Calu3 (cell line): Measurements from ENCODE around the gene PLXNA2. TPM values are rescaled to one million over a fixed set of nuclear protein-coding genes. Genes with fewer than 3 reads are reported as not detected.

Source experiments
- BruUV-seq: library from RNA; stranded (reverse); fragments of 400-500 nt; replicated peaks from 2 replicates; lab custom pipeline; 2021; lab: Mats Ljungman, UMichigan
- CTCF ChIA-PET: fragments of 300-600 bp; sonication (Branson Sonifier 250); formaldehyde crosslinking; loops from one replicate; lab custom pipeline; 2022; ENCODE audit warnings: antibody characterized with exemption; lab: Charles Lee
- DNase-seq: peaks from one replicate; pipeline ENCODE4 v3.0.0; 2022
- H3K27ac Mint-ChIP-seq: one replicate; pipeline ENCODE4 v1.8.0; 2022; ENCODE audit warnings: mixed read lengths; ENCODE audit not compliant: unreplicated experiment
- H3K27me3 Mint-ChIP-seq: one replicate; pipeline ENCODE4 v1.8.0; 2022; ENCODE audit warnings: mixed read lengths; ENCODE audit not compliant: unreplicated experiment
- H3K36me3 Mint-ChIP-seq: one replicate; pipeline ENCODE4 v1.8.0; 2022; ENCODE audit warnings: mild to moderate bottlenecking, moderate library complexity, mixed read lengths; ENCODE audit not compliant: insufficient read depth, unreplicated experiment
- H3K4me1 Mint-ChIP-seq: one replicate; pipeline ENCODE4 v1.8.0; 2022; ENCODE audit warnings: mild to moderate bottlenecking, low read depth, mixed read lengths; ENCODE audit not compliant: unreplicated experiment
- H3K4me3 Mint-ChIP-seq: one replicate; pipeline ENCODE4 v1.8.0; 2022; ENCODE audit warnings: mild to moderate bottlenecking, low read depth, moderate library complexity, mixed read lengths; ENCODE audit not compliant: unreplicated experiment
- H3K9me3 Mint-ChIP-seq: one replicate; pipeline ENCODE4 v1.8.0; 2022; ENCODE audit warnings: low read depth, mixed read lengths; ENCODE audit not compliant: unreplicated experiment
- intact Hi-C: fragments of 100-400 bp; cut with micrococcal nuclease; formaldehyde crosslinking; loops from one replicate; pipeline ENCODE4 v1.10.0; 2022; ENCODE audit not compliant: unreplicated experiment
- total RNA-seq: library from RNA; stranded (reverse); gene quantifications from 2 replicates; pipeline ENCODE4 v1.2.3, GENCODE V29; 2022
- TF ChIP-seq, protein P1 (sequence below): fragments of 200-600 bp; IDR thresholded peaks from one replicate; pipeline ENCODE4 v1.8.0; 2022; ENCODE audit warnings: antibody characterized with exemption; ENCODE audit not compliant: unreplicated experiment

Gene PLXNA2
- total RNA-seq, 1 experiment from 2014 or later: 16.2 TPM

- BruUV-seq: no TSS peak
- CTCF ChIA-PET: interaction anchor here (0.5 to 1.1 kb wide), 2 partner anchors 49 to 173 kb away, joined by 3 to 4 read pairs; no protein-coding TSS in a partner anchor
- H3K4me3 Mint-ChIP-seq: no peak overlapping the region
- no peak overlapping the region for H3K27ac Mint-ChIP-seq
- H3K9me3 Mint-ChIP-seq: no peaks in the 10 kb centered on the region
- no peaks in the 10 kb centered on the region for H3K27me3 Mint-ChIP-seq
- TF ChIP-seq, protein P1, sequence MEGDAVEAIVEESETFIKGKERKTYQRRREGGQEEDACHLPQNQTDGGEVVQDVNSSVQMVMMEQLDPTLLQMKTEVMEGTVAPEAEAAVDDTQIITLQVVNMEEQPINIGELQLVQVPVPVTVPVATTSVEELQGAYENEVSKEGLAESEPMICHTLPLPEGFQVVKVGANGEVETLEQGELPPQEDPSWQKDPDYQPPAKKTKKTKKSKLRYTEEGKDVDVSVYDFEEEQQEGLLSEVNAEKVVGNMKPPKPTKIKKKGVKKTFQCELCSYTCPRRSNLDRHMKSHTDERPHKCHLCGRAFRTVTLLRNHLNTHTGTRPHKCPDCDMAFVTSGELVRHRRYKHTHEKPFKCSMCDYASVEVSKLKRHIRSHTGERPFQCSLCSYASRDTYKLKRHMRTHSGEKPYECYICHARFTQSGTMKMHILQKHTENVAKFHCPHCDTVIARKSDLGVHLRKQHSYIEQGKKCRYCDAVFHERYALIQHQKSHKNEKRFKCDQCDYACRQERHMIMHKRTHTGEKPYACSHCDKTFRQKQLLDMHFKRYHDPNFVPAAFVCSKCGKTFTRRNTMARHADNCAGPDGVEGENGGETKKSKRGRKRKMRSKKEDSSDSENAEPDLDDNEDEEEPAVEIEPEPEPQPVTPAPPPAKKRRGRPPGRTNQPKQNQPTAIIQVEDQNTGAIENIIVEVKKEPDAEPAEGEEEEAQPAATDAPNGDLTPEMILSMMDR: no peak
- H3K4me1 Mint-ChIP-seq: no peaks in the 10 kb centered on the region
- intact Hi-C loops: no loop called here
- H3K36me3 Mint-ChIP-seq: no peaks in the 10 kb centered on the region
- no peak for DNase-seq
These were observed 172.7 kb downstream of the PLXNA2 start for GRCh38 chr1:208071435-208072031.

- no peak for DNase-seq
- BruUV-seq: no TSS peak
- Mint-ChIP-seq H3K36me3 (no peaks in the 10 kb centered on the region), H3K4me1 (no peaks in the 10 kb centered on the region), H3K4me3 (no peak overlapping the region), H3K9me3 (no peaks in the 10 kb centered on the region), H3K27me3 (no peaks in the 10 kb centered on the region), H3K27ac (no peak overlapping the region)
- TF ChIP-seq, protein P1: no peak
- CTCF ChIA-PET: no interaction called here
- intact Hi-C loops: no loop called here
These were observed 174.3 kb downstream of the PLXNA2 start for GRCh38 chr1:208069908-208070307.

GRCh38 chr1:208069317-208069716, 174.9 kb downstream of the PLXNA2 start:
- no peak overlapping the region for H3K27ac Mint-ChIP-seq
- intact Hi-C loops: no loop called here
- no peaks in the 10 kb centered on the region for H3K4me1 Mint-ChIP-seq
- BruUV-seq: no TSS peak
- TF ChIP-seq, protein P1: no peak
- H3K27me3 Mint-ChIP-seq: no peaks in the 10 kb centered on the region
- CTCF ChIA-PET: interaction anchor here (0.6 kb wide), 1 partner anchor 169 kb away, joined by 3 read pairs; no protein-coding TSS in a partner anchor
- no peak overlapping the region for H3K4me3 Mint-ChIP-seq
- DNase-seq: no peak
- no peaks in the 10 kb centered on the region for H3K36me3 Mint-ChIP-seq
- H3K9me3 Mint-ChIP-seq: no peaks in the 10 kb centered on the region

DNA sequence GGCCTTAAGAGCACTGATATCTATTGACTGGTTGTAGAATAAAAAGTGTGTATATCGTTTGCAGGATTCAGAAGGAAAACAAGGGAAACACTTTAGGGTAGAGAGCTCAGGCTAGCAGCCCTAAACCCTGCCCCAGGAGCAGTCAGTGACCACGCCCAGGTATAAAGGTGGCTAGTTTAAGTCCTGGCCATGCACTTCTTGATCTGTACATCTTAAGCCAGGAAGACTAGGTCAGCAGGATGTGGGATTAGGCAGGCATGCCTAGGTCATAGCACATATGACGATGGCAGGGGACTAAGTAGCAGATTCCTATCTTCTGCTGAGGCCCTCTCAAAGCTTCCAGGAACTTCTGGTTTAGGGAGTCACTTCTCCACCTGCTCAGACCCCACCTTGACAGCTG, 175.3 kb downstream of the PLXNA2 start:
- no peaks in the 10 kb centered on the region for H3K36me3 Mint-ChIP-seq
- H3K27me3 Mint-ChIP-seq: no peaks in the 10 kb centered on the region
- DNase-seq: no peak
- CTCF ChIA-PET: interaction anchor here (0.6 kb wide), 1 partner anchor 170 kb away, joined by 3 read pairs; no protein-coding TSS in a partner anchor
- no peaks in the 10 kb centered on the region for H3K9me3 Mint-ChIP-seq
- BruUV-seq: no TSS peak
- TF ChIP-seq, protein P1: no peak
- intact Hi-C loops: no loop called here
- H3K4me3 Mint-ChIP-seq: no peak overlapping the region
- no peaks in the 10 kb centered on the region for H3K4me1 Mint-ChIP-seq
- no peak overlapping the region for H3K27ac Mint-ChIP-seq
